GM23338 (cell line): ENCODE results near the gene EPG5. TPM values are rescaled to one million over a fixed set of nuclear protein-coding genes. Genes with fewer than 3 reads are reported as not detected.

Experiments used
- ATAC-seq: fragments of 200-7000 bp; cut with Tn5 transposase; 3 replicates; pipeline ENCODE4 v1.9.1; 2020
- DNase-seq: peaks from one replicate; pipeline ENCODE4 v3.0.0-alpha.2; 2015; ENCODE audit warnings: low spot score
- H2AFZ ChIP-seq: fragments of 200-600 bp; sonication (generic); 2 replicates; pipeline ENCODE4 v1.8.0; 2016; ENCODE audit warnings: antibody characterized with exemption, mild to moderate bottlenecking, moderate library complexity
- H3F3A ChIP-seq: fragments of 200-600 bp; sonication (generic); replicated peaks from 2 replicates; pipeline ENCODE4 v1.8.0; 2017; ENCODE audit warnings: antibody characterized with exemption, mixed run types, low read depth
- H3K27ac ChIP-seq: fragments of 200-600 bp; sonication (generic); 2 replicates; pipeline ENCODE4 v1.6.1; 2016; ENCODE audit warnings: low read depth
- H3K27me3 ChIP-seq: fragments of 200-600 bp; sonication (generic); 2 replicates; pipeline ENCODE4 v1.8.0; 2016; ENCODE audit warnings: mild to moderate bottlenecking, mixed run types, moderate library complexity; ENCODE audit not compliant: insufficient read depth
- H3K36me3 ChIP-seq: fragments of 200-600 bp; sonication (generic); 2 replicates; pipeline ENCODE4 v1.8.0; 2016; ENCODE audit warnings: mild to moderate bottlenecking; ENCODE audit not compliant: insufficient read depth
- H3K4me1 ChIP-seq: fragments of 200-600 bp; sonication (generic); 2 replicates; pipeline ENCODE4 v1.8.0; 2016; ENCODE audit warnings: mild to moderate bottlenecking, moderate library complexity; ENCODE audit not compliant: insufficient read depth
- H3K4me2 ChIP-seq: fragments of 200-600 bp; sonication (generic); 2 replicates; pipeline ENCODE4 v1.7.1; 2017; ENCODE audit warnings: mixed run types
- H3K4me3 ChIP-seq: fragments of 200-600 bp; sonication (generic); 2 replicates; pipeline ENCODE4 v1.6.1; 2016; ENCODE audit warnings: mixed run types
- H3K79me2 ChIP-seq: fragments of 200-600 bp; sonication (generic); replicated peaks from 2 replicates; pipeline ENCODE4 v1.8.0; 2017; ENCODE audit warnings: mild to moderate bottlenecking; ENCODE audit not compliant: insufficient read depth
- H3K9me2 ChIP-seq: fragments of 200-600 bp; sonication (generic); 2 replicates; pipeline ENCODE4 v1.8.0; 2017; ENCODE audit not compliant: insufficient read depth
- H4K20me1 ChIP-seq: fragments of 200-600 bp; sonication (generic); replicated peaks from 2 replicates; pipeline ENCODE4 v1.8.0; 2017; ENCODE audit warnings: mild to moderate bottlenecking; ENCODE audit not compliant: insufficient read depth
- H3K27ac Mint-ChIP-seq: 2 replicates; pipeline ENCODE4 v1.8.0; 2020; ENCODE audit warnings: inconsistent platforms, mild to moderate bottlenecking, moderate library complexity, mixed read lengths
- H3K27me3 Mint-ChIP-seq: 3 replicates; pipeline ENCODE4 v1.8.0; 2022; ENCODE audit warnings: low read depth, mild to moderate bottlenecking, moderate library complexity, mixed read lengths, inconsistent platforms; ENCODE audit not compliant: insufficient read depth, poor library complexity
- H3K36me3 Mint-ChIP-seq: 3 replicates; pipeline ENCODE4 v1.8.0; 2021; ENCODE audit warnings: low read depth, mild to moderate bottlenecking, inconsistent platforms, moderate library complexity, mixed read lengths
- H3K4me1 Mint-ChIP-seq: 3 replicates; pipeline ENCODE4 v1.8.0; 2020; ENCODE audit warnings: mild to moderate bottlenecking, inconsistent platforms, mixed read lengths
- H3K4me3 Mint-ChIP-seq: 3 replicates; pipeline ENCODE4 v1.8.0; 2021; ENCODE audit warnings: moderate library complexity, mild to moderate bottlenecking, inconsistent platforms, mixed read lengths
- H3K9me3 Mint-ChIP-seq: 3 replicates; pipeline ENCODE4 v1.8.0; 2020; ENCODE audit warnings: moderate library complexity, mild to moderate bottlenecking, inconsistent platforms, mixed read lengths
- ETS1 ChIP-seq: IDR thresholded peaks from 2 replicates; pipeline ENCODE4 v1.6.1; 2016; ENCODE audit warnings: antibody characterized with exemption
- EZH2phosphoT487 ChIP-seq: fragments of 200-600 bp; sonication (generic); IDR thresholded peaks from one replicate; pipeline ENCODE4 v1.8.1; 2018; ENCODE audit warnings: antibody characterized with exemption; ENCODE audit not compliant: unreplicated experiment
- JUNB ChIP-seq: IDR thresholded peaks from one replicate; pipeline ENCODE4 v1.6.1; 2016; ENCODE audit warnings: antibody characterized with exemption; ENCODE audit not compliant: unreplicated experiment
- STAT1 ChIP-seq: IDR thresholded peaks from one replicate; pipeline ENCODE4 v1.6.1; 2016; ENCODE audit warnings: antibody characterized with exemption; ENCODE audit not compliant: unreplicated experiment
- ZNF331 ChIP-seq: fragments of 250-450 bp; sonication (Bioruptor Pico); IDR thresholded peaks from 2 replicates; pipeline ENCODE4 v1.5.0; 2020; ENCODE audit warnings: low read depth, mild to moderate bottlenecking, moderate library complexity
- polyA plus RNA-seq: library from polyadenylated mRNA; unstranded; fragments of >200 nt; fragmentation: Nextera tagmentation; extraction: Ambion mirVana; gene quantifications from 2 replicates; pipeline ENCODE4 v1.2.1, GENCODE V29; 2016
- total RNA-seq: library from RNA; depleted of rRNA; stranded (reverse); fragments of >200 nt; shearing (Covaris generic); gene quantifications from 2 replicates; pipeline ENCODE4 v1.2.3, GENCODE V29; 2014
- TF ChIP-seq, protein P1 (sequence below): IDR thresholded peaks from one replicate; pipeline ENCODE4 v1.6.1; 2018; ENCODE audit warnings: antibody characterized with exemption; ENCODE audit not compliant: unreplicated experiment
- TF ChIP-seq, protein P2 (sequence below): fragments of 250-450 bp; sonication (Bioruptor Pico); IDR thresholded peaks from 2 replicates; pipeline ENCODE4 v1.5.0; 2020; ENCODE audit warnings: mild to moderate bottlenecking, moderate library complexity

EPG5 gene
- total and polyA plus RNA-seq, 2 experiments from 2014 or later, result 4.1 to 29.2 TPM

- H3K9me3 Mint-ChIP-seq, result no peaks in the 10 kb centered on the region
- ATAC-seq, result no peak
- H3K79me2 ChIP-seq, result no peaks in the 10 kb centered on the region
- H3K36me3 Mint-ChIP-seq, result no peaks in the 10 kb centered on the region
- H3K4me3 Mint-ChIP-seq, result no peak overlapping the region
- peaks cover 13% of the 10 kb centered on the region; the same call in 2 of the 3 replicates for H3K4me1 Mint-ChIP-seq
- no peak overlapping the region for H3K27ac ChIP-seq
- no peak for DNase-seq
- no peak overlapping the region for H2AFZ ChIP-seq
- no peak overlapping the region for H3K4me3 ChIP-seq
- H3K27me3 Mint-ChIP-seq, result peaks cover 5% of the 10 kb centered on the region
- no peak overlapping the region for H3K4me2 ChIP-seq
- TF ChIP-seq JUNB (no peak), STAT1 (no peak), ZNF331 (no peak), ETS1 (no peak), EZH2phosphoT487 (no peak)
- TF ChIP-seq, protein P1, sequence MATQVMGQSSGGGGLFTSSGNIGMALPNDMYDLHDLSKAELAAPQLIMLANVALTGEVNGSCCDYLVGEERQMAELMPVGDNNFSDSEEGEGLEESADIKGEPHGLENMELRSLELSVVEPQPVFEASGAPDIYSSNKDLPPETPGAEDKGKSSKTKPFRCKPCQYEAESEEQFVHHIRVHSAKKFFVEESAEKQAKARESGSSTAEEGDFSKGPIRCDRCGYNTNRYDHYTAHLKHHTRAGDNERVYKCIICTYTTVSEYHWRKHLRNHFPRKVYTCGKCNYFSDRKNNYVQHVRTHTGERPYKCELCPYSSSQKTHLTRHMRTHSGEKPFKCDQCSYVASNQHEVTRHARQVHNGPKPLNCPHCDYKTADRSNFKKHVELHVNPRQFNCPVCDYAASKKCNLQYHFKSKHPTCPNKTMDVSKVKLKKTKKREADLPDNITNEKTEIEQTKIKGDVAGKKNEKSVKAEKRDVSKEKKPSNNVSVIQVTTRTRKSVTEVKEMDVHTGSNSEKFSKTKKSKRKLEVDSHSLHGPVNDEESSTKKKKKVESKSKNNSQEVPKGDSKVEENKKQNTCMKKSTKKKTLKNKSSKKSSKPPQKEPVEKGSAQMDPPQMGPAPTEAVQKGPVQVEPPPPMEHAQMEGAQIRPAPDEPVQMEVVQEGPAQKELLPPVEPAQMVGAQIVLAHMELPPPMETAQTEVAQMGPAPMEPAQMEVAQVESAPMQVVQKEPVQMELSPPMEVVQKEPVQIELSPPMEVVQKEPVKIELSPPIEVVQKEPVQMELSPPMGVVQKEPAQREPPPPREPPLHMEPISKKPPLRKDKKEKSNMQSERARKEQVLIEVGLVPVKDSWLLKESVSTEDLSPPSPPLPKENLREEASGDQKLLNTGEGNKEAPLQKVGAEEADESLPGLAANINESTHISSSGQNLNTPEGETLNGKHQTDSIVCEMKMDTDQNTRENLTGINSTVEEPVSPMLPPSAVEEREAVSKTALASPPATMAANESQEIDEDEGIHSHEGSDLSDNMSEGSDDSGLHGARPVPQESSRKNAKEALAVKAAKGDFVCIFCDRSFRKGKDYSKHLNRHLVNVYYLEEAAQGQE, result no peak
- no peaks in the 10 kb centered on the region for H3K9me2 ChIP-seq
- no peak overlapping the region for H3K27ac Mint-ChIP-seq
- no peaks in the 10 kb centered on the region for H3K36me3 ChIP-seq
- no peaks in the 10 kb centered on the region for H4K20me1 ChIP-seq
- no peaks in the 10 kb centered on the region for H3K4me1 ChIP-seq
- no peaks in the 10 kb centered on the region for H3K27me3 ChIP-seq
- H3F3A ChIP-seq, result no peaks in the 10 kb centered on the region
Observed at GRCh38 chr18:45980229-45980628, 13.1 kb upstream of the EPG5 start.

DNA sequence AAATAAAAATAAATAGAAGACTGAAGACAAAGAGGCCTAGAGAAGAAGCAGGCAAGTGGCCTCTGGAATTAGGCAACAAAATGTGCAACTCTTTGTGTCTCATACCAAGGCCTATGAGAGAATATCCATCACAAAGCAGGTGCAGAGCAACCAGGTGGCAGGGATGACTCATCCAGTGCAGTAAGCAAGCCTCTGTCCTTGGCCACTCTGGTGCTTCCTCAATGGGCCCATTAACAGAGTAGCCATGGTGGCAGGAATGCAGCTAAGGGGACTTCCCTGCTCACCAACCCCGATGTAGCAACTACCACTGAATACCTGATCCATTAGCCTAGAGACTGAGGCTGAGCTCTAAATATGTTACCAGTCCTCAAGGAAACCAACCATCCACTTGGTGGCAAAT lies 11.0 kb upstream of the EPG5 start:
- Histone ChIP-seq H3K27ac (no peak overlapping the region), H3K4me3 (no peak overlapping the region), H4K20me1 (no peaks in the 10 kb centered on the region), H3K4me1 (no peaks in the 10 kb centered on the region), H3K4me2 (no peak overlapping the region), H3K9me2 (no peaks in the 10 kb centered on the region), H3K79me2 (no peaks in the 10 kb centered on the region), H2AFZ (no peak overlapping the region; the same call in 1 of the 2 replicates), H3K36me3 (no peaks in the 10 kb centered on the region), H3F3A (no peaks in the 10 kb centered on the region), H3K27me3 (no peaks in the 10 kb centered on the region)
- Mint-ChIP-seq H3K4me1 (peaks cover 13% of the 10 kb centered on the region; the same call in 2 of the 3 replicates), H3K27ac (peak overlapping the region; percentile 36; the same call in 1 of the 2 replicates), H3K27me3 (peaks cover 5% of the 10 kb centered on the region), H3K4me3 (no peak overlapping the region), H3K36me3 (no peaks in the 10 kb centered on the region), H3K9me3 (no peaks in the 10 kb centered on the region)
- TF ChIP-seq, protein P1, result no peak
- TF ChIP-seq, protein P2, sequence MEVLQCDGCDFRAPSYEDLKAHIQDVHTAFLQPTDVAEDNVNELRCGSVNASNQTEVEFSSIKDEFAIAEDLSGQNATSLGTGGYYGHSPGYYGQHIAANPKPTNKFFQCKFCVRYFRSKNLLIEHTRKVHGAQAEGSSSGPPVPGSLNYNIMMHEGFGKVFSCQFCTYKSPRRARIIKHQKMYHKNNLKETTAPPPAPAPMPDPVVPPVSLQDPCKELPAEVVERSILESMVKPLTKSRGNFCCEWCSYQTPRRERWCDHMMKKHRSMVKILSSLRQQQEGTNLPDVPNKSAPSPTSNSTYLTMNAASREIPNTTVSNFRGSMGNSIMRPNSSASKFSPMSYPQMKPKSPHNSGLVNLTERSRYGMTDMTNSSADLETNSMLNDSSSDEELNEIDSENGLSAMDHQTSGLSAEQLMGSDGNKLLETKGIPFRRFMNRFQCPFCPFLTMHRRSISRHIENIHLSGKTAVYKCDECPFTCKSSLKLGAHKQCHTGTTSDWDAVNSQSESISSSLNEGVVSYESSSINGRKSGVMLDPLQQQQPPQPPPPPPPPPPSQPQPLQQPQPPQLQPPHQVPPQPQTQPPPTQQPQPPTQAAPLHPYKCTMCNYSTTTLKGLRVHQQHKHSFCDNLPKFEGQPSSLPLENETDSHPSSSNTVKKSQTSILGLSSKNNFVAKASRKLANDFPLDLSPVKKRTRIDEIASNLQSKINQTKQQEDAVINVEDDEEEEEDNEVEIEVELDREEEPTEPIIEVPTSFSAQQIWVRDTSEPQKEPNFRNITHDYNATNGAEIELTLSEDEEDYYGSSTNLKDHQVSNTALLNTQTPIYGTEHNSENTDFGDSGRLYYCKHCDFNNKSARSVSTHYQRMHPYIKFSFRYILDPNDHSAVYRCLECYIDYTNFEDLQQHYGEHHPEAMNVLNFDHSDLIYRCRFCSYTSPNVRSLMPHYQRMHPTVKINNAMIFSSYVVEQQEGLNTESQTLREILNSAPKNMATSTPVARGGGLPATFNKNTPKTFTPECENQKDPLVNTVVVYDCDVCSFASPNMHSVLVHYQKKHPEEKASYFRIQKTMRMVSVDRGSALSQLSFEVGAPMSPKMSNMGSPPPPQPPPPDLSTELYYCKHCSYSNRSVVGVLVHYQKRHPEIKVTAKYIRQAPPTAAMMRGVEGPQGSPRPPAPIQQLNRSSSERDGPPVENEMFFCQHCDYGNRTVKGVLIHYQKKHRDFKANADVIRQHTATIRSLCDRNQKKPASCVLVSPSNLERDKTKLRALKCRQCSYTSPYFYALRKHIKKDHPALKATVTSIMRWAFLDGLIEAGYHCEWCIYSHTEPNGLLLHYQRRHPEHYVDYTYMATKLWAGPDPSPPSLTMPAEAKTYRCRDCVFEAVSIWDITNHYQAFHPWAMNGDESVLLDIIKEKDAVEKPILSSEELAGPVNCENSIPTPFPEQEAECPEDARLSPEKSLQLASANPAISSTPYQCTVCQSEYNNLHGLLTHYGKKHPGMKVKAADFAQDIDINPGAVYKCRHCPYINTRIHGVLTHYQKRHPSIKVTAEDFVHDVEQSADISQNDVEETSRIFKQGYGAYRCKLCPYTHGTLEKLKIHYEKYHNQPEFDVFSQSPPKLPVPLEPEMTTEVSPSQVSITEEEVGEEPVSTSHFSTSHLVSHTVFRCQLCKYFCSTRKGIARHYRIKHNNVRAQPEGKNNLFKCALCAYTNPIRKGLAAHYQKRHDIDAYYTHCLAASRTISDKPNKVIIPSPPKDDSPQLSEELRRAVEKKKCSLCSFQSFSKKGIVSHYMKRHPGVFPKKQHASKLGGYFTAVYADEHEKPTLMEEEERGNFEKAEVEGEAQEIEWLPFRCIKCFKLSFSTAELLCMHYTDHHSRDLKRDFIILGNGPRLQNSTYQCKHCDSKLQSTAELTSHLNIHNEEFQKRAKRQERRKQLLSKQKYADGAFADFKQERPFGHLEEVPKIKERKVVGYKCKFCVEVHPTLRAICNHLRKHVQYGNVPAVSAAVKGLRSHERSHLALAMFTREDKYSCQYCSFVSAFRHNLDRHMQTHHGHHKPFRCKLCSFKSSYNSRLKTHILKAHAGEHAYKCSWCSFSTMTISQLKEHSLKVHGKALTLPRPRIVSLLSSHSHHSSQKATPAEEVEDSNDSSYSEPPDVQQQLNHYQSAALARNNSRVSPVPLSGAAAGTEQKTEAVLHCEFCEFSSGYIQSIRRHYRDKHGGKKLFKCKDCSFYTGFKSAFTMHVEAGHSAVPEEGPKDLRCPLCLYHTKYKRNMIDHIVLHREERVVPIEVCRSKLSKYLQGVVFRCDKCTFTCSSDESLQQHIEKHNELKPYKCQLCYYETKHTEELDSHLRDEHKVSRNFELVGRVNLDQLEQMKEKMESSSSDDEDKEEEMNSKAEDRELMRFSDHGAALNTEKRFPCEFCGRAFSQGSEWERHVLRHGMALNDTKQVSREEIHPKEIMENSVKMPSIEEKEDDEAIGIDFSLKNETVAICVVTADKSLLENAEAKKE, result peak; percentile 39; the same call in 1 of the 2 replicates
- ATAC-seq (peak; percentile 75), DNase-seq (peak; percentile 53)
